ENCODE measurements around the gene ANKRD30A. TPM values are rescaled to one million over a fixed set of nuclear protein-coding genes. Genes with fewer than 3 reads are reported as not detected.

ANKRD30A gene
- total RNA-seq, 1 donor from 2014 or later, result not detected

DNA sequence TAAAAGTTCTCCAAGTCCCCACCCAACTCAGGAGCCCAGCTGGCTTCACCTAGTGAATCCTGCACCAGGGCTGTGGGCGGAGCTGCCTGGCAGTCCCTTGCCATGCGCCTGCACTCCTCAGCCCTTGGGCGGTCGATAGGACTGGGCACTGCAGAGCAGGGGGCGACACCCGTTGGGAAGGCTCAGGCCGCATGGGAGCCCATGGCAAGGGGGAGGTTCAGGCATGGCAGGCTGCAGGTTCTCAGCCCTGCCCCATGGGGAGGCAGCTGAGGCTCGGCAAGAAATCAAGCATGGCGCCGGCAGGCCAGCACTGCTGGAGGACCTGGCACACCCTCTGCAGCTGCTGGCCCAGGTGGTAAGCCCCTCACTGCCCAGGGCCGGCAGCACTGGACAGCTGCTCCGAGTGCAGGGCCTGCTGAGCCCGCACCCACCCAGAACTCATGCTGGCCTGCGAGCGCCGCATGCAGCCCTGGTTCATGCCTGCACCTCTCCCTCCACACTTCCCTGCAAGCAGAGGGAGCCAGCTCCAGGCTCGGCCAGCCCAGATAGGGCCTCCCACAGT lies 149.9 kb downstream of the ANKRD30A start:
- TF ChIP-seq, protein P1, sequence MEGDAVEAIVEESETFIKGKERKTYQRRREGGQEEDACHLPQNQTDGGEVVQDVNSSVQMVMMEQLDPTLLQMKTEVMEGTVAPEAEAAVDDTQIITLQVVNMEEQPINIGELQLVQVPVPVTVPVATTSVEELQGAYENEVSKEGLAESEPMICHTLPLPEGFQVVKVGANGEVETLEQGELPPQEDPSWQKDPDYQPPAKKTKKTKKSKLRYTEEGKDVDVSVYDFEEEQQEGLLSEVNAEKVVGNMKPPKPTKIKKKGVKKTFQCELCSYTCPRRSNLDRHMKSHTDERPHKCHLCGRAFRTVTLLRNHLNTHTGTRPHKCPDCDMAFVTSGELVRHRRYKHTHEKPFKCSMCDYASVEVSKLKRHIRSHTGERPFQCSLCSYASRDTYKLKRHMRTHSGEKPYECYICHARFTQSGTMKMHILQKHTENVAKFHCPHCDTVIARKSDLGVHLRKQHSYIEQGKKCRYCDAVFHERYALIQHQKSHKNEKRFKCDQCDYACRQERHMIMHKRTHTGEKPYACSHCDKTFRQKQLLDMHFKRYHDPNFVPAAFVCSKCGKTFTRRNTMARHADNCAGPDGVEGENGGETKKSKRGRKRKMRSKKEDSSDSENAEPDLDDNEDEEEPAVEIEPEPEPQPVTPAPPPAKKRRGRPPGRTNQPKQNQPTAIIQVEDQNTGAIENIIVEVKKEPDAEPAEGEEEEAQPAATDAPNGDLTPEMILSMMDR (IDR thresholded peaks at IDR 0.05), result no peak
- DNase-seq (ENCODE audit: low spot score in 2 of 2), result no peak
- Histone ChIP-seq H3K36me3 (no peaks in the 10 kb centered on the region), H3K9me3 (no peaks in the 10 kb centered on the region), H3K27me3 (no peaks in the 10 kb centered on the region), H3K27ac (no peak overlapping the region), H3K4me3 (no peak overlapping the region), H3K4me1 (no peaks in the 10 kb centered on the region)
- intact Hi-C loops (cut with DNase I), result no loop called here

DNA sequence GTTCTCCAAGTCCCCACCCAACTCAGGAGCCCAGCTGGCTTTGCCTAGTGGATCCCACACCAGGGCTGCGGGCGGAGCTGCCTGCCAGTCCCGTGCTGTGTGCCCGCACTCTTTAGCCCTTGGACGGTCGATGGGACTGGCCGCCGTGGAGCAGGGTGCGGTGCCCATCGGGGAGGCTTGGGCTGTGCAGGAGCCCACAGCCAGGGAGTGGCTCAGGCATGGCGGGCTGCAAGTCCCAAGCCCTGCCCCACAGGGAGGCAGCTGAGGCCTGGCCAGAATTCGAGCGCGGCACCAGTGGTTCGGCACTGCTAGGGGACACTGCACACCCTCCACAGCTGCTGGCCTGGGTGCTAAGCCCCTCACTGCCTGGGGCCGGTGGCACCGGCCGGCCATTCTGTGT lies 159.7 kb downstream of the ANKRD30A start:
- no peak overlapping the region for H3K27ac ChIP-seq
- DNase-seq (ENCODE audit: low spot score in 2 of 2), result no peak
- TF ChIP-seq, protein P1 (IDR thresholded peaks at IDR 0.05), result no peak
- H3K9me3 ChIP-seq, result no peaks in the 10 kb centered on the region
- no peaks in the 10 kb centered on the region for H3K27me3 ChIP-seq
- no peaks in the 10 kb centered on the region for H3K4me1 ChIP-seq
- H3K4me3 ChIP-seq, result no peak overlapping the region
- intact Hi-C loops (cut with DNase I), result no loop called here
- no peaks in the 10 kb centered on the region for H3K36me3 ChIP-seq

DNA sequence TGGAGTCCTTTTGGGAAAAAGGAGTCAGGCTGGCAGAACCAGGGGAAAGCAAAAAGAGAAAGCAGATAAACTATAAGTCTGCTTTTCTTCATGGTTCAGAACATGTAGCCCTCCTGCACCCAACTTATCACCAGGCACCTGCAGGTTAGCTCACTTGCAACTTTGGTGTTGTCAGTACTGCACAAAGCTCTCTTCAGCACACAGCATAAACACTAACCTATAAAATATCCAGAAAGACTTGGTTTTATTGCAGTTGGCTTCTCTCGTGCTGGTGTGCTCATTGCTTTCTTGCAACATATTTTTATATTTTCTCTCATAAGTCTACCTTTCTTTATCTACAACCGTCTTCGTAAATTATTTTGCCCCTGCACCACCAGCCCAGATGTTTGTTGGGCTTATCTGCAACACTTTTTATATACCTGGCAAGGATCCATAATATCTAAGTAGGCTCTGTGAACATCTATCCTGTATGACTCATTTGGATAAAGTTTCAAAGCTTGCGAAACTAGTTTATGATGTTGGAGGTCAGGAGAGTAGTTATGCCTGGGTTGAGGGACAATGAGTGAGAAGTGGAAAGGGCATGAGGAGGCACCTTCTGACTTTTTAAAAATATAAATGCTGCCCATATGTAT lies 164.6 kb downstream of the ANKRD30A start:
- no peaks in the 10 kb centered on the region for H3K9me3 ChIP-seq
- no peaks in the 10 kb centered on the region for H3K36me3 ChIP-seq
- intact Hi-C loops (cut with DNase I), result no loop called here
- DNase-seq (ENCODE audit: low spot score in 2 of 2), result no peak
- H3K27me3 ChIP-seq, result no peaks in the 10 kb centered on the region
- no peaks in the 10 kb centered on the region for H3K4me1 ChIP-seq
- H3K4me3 ChIP-seq, result no peak overlapping the region
- no peak overlapping the region for H3K27ac ChIP-seq
- TF ChIP-seq, protein P1 (IDR thresholded peaks at IDR 0.05), result no peak

DNA sequence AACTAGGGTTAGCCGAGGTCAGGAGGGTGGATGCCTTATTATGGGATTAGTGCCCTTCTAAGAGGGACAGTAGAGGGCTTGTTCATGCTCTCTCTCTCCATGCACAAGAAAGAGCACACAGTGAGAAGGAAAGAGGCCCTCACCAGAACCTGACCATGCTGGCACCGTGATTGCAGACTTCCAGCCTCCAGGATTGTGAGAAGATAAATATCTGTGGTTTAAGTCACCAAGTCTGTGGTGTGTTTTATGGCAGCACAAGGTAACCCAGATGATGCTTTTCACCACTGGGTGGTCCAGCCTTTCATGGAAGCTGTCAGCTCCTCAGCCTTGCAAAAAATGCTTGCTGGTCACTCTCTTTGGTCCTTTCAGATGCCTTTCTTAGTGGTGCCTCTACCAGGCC lies 175.9 kb downstream of the ANKRD30A start:
- Histone ChIP-seq H3K27me3 (no peaks in the 10 kb centered on the region), H3K9me3 (no peaks in the 10 kb centered on the region), H3K36me3 (no peaks in the 10 kb centered on the region), H3K4me1 (no peaks in the 10 kb centered on the region), H3K27ac (no peak overlapping the region), H3K4me3 (no peak overlapping the region)
- no peak for DNase-seq (ENCODE audit: low spot score in 2 of 2)
- intact Hi-C loops (cut with DNase I), result no loop called here
- TF ChIP-seq, protein P1 (IDR thresholded peaks at IDR 0.05), result no peak

DNA sequence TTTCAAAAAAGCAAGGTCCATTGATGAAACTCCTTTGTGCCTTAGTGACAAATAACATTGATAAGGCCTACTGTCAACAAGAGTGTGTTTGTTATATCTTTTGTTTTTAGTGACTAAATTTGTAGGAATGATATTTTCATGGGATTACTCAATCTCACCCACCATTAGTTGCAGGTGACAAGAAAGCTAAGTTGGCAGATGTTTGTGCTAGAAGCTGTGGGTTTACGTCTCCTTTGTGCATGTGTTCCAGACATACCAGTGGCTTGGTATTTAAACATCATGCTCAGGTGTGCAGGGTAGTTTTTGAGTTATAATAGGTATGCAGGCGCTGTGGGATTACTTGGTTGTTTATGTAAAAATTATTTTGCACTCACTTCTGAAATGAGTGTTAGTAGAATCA lies 178.6 kb downstream of the ANKRD30A start:
- intact Hi-C loops (cut with DNase I), result no loop called here
- no peaks in the 10 kb centered on the region for H3K4me1 ChIP-seq
- no peaks in the 10 kb centered on the region for H3K27me3 ChIP-seq
- no peak for DNase-seq (ENCODE audit: low spot score in 2 of 2)
- no peaks in the 10 kb centered on the region for H3K9me3 ChIP-seq
- no peak overlapping the region for H3K27ac ChIP-seq
- H3K4me3 ChIP-seq, result no peak overlapping the region
- TF ChIP-seq, protein P1 (IDR thresholded peaks at IDR 0.05), result no peak
- H3K36me3 ChIP-seq, result no peaks in the 10 kb centered on the region
